GM13977 (cell line): ENCODE measurements around the gene ABI3BP.

Experiments
- DNase-seq: peaks from one replicate; pipeline ENCODE4 v3.0.0; 2012; ENCODE audit warnings: low spot score
- in situ Hi-C: fragments of 300-500 bp; cut with MboI; formaldehyde crosslinking; loops from one replicate; pipeline ENCODE4 v1.12.0; 2022; ENCODE audit warnings: low sequenced_read_pairs, low pct_unique_long_range_greater_than_20kb, mixed read lengths, inconsistent platforms; ENCODE audit not compliant: unreplicated experiment
- TF ChIP-seq, protein P1 (sequence below): IDR thresholded peaks from 2 replicates; pipeline ENCODE4 v1.5.1; 2012; ENCODE audit warnings: mild to moderate bottlenecking, control low read depth; ENCODE audit not compliant: insufficient read depth; ENCODE audit errors: extremely low read depth, missing control alignments

The ABI3BP gene

DNA sequence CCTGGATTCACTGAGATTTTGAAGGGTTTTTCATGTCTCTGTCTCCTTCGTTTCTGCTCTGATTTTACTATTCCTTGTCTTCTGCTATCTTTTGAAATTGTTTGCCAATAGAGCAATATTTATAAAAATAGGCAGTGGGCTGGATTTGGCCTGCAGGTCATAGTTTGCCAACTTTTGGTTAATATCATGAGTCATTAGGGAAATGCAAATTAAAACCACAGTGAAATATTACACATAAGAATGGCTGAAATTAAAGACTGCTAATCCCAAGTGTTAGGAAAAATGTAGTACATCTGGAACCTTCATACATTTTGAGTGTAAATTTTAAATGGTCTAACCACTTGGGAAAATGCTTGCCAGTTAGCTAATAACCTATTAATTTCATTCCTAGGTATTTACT is 56.3 kb downstream of the ABI3BP start:
- TF ChIP-seq, protein P1, sequence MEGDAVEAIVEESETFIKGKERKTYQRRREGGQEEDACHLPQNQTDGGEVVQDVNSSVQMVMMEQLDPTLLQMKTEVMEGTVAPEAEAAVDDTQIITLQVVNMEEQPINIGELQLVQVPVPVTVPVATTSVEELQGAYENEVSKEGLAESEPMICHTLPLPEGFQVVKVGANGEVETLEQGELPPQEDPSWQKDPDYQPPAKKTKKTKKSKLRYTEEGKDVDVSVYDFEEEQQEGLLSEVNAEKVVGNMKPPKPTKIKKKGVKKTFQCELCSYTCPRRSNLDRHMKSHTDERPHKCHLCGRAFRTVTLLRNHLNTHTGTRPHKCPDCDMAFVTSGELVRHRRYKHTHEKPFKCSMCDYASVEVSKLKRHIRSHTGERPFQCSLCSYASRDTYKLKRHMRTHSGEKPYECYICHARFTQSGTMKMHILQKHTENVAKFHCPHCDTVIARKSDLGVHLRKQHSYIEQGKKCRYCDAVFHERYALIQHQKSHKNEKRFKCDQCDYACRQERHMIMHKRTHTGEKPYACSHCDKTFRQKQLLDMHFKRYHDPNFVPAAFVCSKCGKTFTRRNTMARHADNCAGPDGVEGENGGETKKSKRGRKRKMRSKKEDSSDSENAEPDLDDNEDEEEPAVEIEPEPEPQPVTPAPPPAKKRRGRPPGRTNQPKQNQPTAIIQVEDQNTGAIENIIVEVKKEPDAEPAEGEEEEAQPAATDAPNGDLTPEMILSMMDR = no peak
- in situ Hi-C loops = no loop called here
- DNase-seq = no peak

DNA sequence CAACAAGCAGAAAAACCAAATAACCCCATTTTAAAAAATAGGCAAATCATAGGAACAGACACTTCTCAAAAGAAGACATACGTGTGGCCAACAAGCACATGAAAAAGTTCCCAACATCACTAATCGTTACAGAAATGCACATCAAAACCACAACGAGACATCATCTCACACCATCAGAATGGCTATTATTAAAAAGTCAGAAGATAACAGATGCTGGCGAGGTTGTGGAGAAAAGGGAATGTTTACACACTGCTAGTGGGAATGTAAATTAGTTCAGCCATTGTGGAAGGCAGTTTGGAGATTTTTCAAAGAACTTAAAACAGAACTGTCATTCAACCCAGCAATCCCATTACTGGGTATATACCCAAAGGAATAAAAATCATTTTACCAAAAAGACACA is 60.7 kb downstream of the ABI3BP start:
- in situ Hi-C loops = no loop called here
- no peak for DNase-seq
- TF ChIP-seq, protein P1 = no peak

DNA sequence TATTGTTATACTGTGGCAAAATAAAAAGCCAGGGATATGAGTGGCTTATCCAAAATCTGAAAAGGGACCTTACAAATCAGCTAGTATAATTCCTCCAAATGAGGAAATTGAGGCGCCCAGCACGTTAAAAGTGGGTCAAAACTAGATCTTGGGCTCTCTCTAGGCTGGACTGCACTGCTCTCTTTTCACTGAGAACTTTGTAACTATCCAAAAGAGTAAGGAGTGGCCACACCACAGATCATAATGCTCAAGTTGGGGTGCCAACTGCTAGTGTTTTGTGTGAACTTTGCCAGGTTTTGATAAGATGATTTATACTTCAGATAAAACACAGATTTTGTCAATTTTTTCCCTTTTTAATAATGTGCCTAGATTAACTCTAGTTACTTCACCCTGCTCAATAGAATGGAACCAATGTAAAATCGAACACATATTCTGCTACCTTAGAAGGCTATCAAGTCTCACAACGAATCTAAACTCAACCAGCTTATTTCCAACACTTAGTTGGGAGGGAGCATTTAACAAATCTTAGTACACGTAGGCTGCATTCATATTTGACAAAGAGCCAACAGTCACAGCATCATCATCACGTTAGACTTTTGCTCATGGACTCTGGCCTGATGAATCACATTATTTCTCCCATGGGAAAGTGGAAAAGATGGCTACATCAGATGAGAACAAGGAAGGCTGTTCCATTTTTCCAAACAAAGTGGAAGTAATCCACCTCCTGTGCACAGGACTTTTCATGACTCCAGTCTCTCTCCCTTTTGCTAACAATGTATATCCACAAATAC is 64.4 kb downstream of the ABI3BP start:
- TF ChIP-seq, protein P1 = no peak
- no peak for DNase-seq
- in situ Hi-C loops = no loop called here

DNA sequence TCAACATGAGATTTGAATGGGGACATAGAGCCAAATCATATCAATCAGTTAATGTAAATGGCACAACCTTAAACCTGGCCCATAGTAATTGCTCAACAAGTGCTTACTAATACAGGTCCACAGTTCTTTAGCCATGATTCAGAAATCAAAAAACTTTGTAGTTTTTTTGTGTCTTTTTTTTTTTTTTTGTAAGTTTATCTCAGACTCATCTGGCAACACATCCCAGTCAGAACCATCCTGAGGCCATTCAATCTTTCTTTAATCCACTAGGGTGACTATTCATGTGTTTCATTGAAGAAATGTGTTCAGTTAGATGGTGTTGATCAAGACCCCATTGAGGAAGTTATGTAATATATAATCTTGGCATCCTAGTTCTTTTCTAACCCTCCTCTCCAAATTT is 65.4 kb downstream of the ABI3BP start:
- no peak for DNase-seq
- TF ChIP-seq, protein P1 = no peak
- in situ Hi-C loops = no loop called here

DNA sequence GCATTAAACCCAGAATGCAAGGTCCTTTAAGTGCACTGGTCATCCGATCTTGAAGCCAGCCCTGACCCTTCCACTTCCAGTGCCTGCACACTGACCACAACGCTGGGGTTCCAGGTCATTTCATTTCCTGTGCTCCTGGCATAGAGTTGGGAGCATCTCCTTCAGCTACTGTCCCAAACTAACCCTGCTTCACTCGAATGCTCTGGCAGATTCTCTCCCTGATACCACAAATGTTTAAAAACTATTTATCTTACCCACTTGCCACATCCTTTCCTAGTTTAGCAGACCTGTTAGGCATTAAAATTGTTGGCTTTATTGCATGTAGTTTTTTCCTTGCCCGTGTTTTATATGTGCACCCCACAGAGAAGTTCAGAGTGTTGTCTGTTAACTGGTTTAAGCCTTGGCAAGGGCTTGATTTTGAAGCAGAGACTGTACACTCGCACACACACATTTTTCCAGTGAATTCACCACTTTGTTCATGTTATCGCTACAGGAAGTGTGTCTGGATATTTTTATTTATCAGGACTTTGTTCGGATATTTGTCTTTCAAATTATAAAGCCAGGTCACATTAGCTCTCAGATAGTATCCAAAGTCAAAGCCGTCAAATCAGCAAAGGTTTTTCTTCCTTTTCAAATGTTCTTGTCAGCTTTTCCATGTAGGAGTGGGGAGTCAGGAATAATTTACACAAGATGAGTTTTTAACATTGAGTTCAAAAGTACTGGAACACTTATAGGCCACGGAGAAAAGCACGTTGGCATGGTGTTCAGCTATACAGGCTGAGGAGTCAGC is 77.3 kb downstream of the ABI3BP start:
- TF ChIP-seq, protein P1 = no peak
- DNase-seq = no peak
- in situ Hi-C loops = no loop called here

DNA sequence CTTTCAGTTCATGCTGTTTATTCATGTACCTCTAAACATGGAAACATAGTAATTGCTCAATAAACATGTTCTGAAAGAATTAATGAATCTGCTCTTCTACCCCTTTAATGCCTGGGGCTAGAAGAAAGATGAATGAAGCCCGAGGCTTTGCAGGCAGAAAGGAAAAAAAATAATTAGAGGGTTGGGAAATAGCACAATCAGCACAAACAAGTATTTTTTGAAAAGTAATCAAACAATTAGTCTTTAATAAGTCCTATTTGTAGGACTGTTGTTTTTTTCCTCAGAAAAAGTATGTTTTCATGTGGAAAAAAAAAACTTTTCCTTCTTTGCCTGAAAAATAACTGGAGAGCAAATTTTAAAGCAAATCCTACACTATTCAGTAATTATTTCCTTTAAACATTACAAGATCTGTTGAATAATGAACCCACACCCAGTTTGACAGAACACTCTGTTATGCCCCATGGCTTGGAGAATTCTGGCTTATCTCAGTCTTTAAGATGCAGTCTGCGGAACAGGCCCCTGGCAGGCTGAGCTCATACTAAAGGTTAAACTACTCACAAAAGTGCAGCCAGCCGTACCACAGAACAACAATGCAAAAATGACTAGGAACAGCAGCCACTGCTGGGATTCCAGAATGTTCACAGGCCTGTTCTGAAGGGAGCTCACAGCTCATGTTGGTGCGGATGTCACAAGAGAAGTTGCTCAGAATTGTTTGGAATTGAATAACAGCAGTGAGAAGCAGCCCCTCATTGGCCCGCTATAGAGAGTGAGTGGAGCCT is 79.2 kb downstream of the ABI3BP start:
- TF ChIP-seq, protein P1 = no peak

More for the DNA sequence above, 79.2 kb downstream of the ABI3BP start:
- in situ Hi-C loops = no loop called here
- DNase-seq = no peak
